WTC11 (cell line): ENCODE measurements around the gene TRIM69. TPM values are rescaled to one million over a fixed set of nuclear protein-coding genes. Genes with fewer than 3 reads are reported as not detected.

Experiments used
- ATAC-seq: fragments of 200-7000 bp; cut with Tn5 transposase; 2 replicates; pipeline ENCODE4 v1.10.0; 2021; ENCODE audit warnings: mild to moderate bottlenecking, moderate library complexity
- CTCF ChIA-PET: fragments of 300-600 bp; sonication (Branson Sonifier 250); formaldehyde crosslinking; loops from one replicate; lab custom pipeline; 2021; ENCODE audit warnings: antibody characterized with exemption; lab: Charles Lee
- POLR2A ChIA-PET: fragments of 350-600 bp; sonication (Branson Sonifier 250); formaldehyde crosslinking; loops from one replicate; lab custom pipeline; 2021; ENCODE audit warnings: antibody characterized with exemption; lab: Charles Lee
- DNase-seq: peaks from one replicate; pipeline ENCODE4 v3.0.0; 2021; ENCODE audit warnings: low spot score
- H3K27ac Mint-ChIP-seq: 2 replicates; pipeline ENCODE4 v1.8.0; 2021; ENCODE audit warnings: mixed read lengths
- H3K27me3 Mint-ChIP-seq: 2 replicates; pipeline ENCODE4 v1.8.0; 2021; ENCODE audit warnings: low read depth, mild to moderate bottlenecking, moderate library complexity, mixed read lengths
- H3K36me3 Mint-ChIP-seq: 2 replicates; pipeline ENCODE4 v1.8.0; 2021; ENCODE audit warnings: mixed read lengths
- H3K4me1 Mint-ChIP-seq: 2 replicates; pipeline ENCODE4 v1.8.0; 2022; ENCODE audit warnings: mixed read lengths
- H3K4me3 Mint-ChIP-seq: 2 replicates; pipeline ENCODE4 v1.8.0; 2021; ENCODE audit warnings: mild to moderate bottlenecking, moderate library complexity, mixed read lengths
- H3K9me3 Mint-ChIP-seq: 2 replicates; pipeline ENCODE4 v1.8.0; 2021; ENCODE audit warnings: mixed read lengths
- ATF6 ChIP-seq: sonication (generic); formaldehyde crosslinking; IDR thresholded peaks from 2 replicates; pipeline ENCODE4 v1.8.1; 2023; ENCODE audit warnings: mild to moderate bottlenecking, missing genetic modification reagents
- E2F4 ChIP-seq: sonication (generic); formaldehyde crosslinking; IDR thresholded peaks from 2 replicates; pipeline ENCODE4 v1.8.1; 2022; ENCODE audit warnings: low read depth, mild to moderate bottlenecking, moderate library complexity, missing genetic modification reagents, borderline replicate concordance
- FOXK1 ChIP-seq: sonication (generic); formaldehyde crosslinking; IDR thresholded peaks from 2 replicates; pipeline ENCODE4 v1.8.0; 2022; ENCODE audit warnings: mild to moderate bottlenecking, moderate library complexity, missing genetic modification reagents
- GRHL2 ChIP-seq: fragments of 250-450 bp; sonication (Bioruptor Pico); IDR thresholded peaks from 2 replicates; pipeline ENCODE4 v1.8.0; 2022; ENCODE audit warnings: mild to moderate bottlenecking, moderate library complexity; ENCODE audit not compliant: insufficient replicate concordance, severe bottlenecking
- HMGXB4 ChIP-seq: sonication (generic); formaldehyde crosslinking; IDR thresholded peaks from 2 replicates; pipeline ENCODE4 v1.8.1; 2023; ENCODE audit warnings: mild to moderate bottlenecking, moderate library complexity, missing genetic modification reagents
- IRF1 ChIP-seq: sonication (generic); formaldehyde crosslinking; IDR thresholded peaks from 2 replicates; pipeline ENCODE4 v1.8.0; 2023; ENCODE audit warnings: missing genetic modification reagents
- NFE2L1 ChIP-seq: sonication (generic); formaldehyde crosslinking; IDR thresholded peaks from 2 replicates; pipeline ENCODE4 v1.8.1; 2023; ENCODE audit warnings: missing genetic modification reagents
- SMAD3 ChIP-seq: sonication (generic); formaldehyde crosslinking; IDR thresholded peaks from 2 replicates; pipeline ENCODE4 v1.8.0; 2022; ENCODE audit warnings: missing genetic modification reagents, mild to moderate bottlenecking, borderline replicate concordance
- TCF7 ChIP-seq: sonication (generic); formaldehyde crosslinking; IDR thresholded peaks from 2 replicates; pipeline ENCODE4 v1.8.0; 2022; ENCODE audit warnings: mild to moderate bottlenecking, low read depth, missing genetic modification reagents, moderate library complexity
- TP53 ChIP-seq: sonication (generic); formaldehyde crosslinking; IDR thresholded peaks from 2 replicates; pipeline ENCODE4 v1.8.1; 2023; ENCODE audit warnings: mild to moderate bottlenecking, missing genetic modification reagents
- ZBTB21 ChIP-seq: sonication (generic); formaldehyde crosslinking; IDR thresholded peaks from 2 replicates; pipeline ENCODE4 v1.8.1; 2023; ENCODE audit warnings: mild to moderate bottlenecking, missing genetic modification reagents, borderline replicate concordance
- ZMAT4 ChIP-seq: fragments of 250-450 bp; sonication (Bioruptor Pico); IDR thresholded peaks from 2 replicates; pipeline ENCODE4 v1.9.0; 2021; ENCODE audit warnings: mild to moderate bottlenecking
- ZNF423 ChIP-seq: fragments of 250-450 bp; sonication (Bioruptor Pico); IDR thresholded peaks from 2 replicates; pipeline ENCODE4 v2.1.2; 2022; ENCODE audit warnings: mild to moderate bottlenecking, moderate library complexity
- ZNF671 ChIP-seq: fragments of 250-450 bp; sonication (Bioruptor Pico); IDR thresholded peaks from 2 replicates; pipeline ENCODE4 v1.8.0; 2021; ENCODE audit warnings: mild to moderate bottlenecking
- total RNA-seq: library from RNA; stranded (reverse); gene quantifications from 3 replicates; pipeline ENCODE4 v1.2.3, GENCODE V29; 2021
- TF ChIP-seq, protein P1 (sequence below): sonication (generic); formaldehyde crosslinking; IDR thresholded peaks from 2 replicates; pipeline ENCODE4 v1.8.0; 2023; ENCODE audit warnings: missing genetic modification reagents, mild to moderate bottlenecking, borderline replicate concordance
- TF ChIP-seq, protein P2 (sequence below): fragments of 200-600 bp; IDR thresholded peaks from 2 replicates; pipeline ENCODE4 v1.8.0; 2022; ENCODE audit warnings: antibody characterized with exemption
- TF ChIP-seq, protein P3 (sequence below): sonication (generic); formaldehyde crosslinking; conservative IDR thresholded peaks from 2 replicates; pipeline ENCODE4 v1.8.1; 2022; ENCODE audit warnings: mild to moderate bottlenecking, missing genetic modification reagents
- TF ChIP-seq, protein P4 (sequence below): sonication (generic); formaldehyde crosslinking; IDR thresholded peaks from 2 replicates; pipeline ENCODE4 v1.8.1; 2022; ENCODE audit warnings: mild to moderate bottlenecking, missing genetic modification reagents, moderate library complexity, borderline replicate concordance
- TF ChIP-seq, protein P5 (sequence below): sonication (generic); formaldehyde crosslinking; IDR thresholded peaks from 2 replicates; pipeline ENCODE4 v1.8.1; 2022; ENCODE audit warnings: missing genetic modification reagents, borderline replicate concordance

TRIM69 gene
- total RNA-seq, 1 experiment from 2014 or later: 10.4 TPM

DNA sequence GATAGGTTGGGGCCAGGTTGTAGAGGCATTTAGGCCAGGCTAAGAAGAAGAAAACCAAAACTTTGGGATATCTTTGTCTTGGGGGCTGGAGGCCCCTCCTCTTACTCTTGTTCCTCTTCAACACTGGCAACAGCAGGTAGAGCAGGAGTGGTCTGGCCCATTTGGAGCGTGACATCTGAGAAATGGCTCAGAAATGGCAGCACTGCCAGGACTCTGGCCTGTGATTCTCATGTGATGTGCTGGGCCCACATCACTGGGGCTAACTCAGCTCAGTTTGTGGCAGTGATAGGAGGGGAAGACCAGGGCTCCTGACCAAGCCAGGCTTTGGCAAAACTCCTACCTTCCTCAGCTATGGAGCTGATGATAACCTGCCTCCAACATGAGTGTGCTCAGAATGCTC, 43.7 kb upstream of the TRIM69 start:
- DNase-seq: no peak
- CTCF ChIA-PET: interaction anchor here (0.5 to 1.7 kb wide), 3 partner anchors 21 to 30 kb away, joined by 3 to 8 read pairs (median 6); partner anchors contain the start of gene SPG11
- H3K9me3 Mint-ChIP-seq: peaks cover 16% of the 10 kb centered on the region
- no peak overlapping the region for H3K4me3 Mint-ChIP-seq
- H3K36me3 Mint-ChIP-seq: peaks cover 1% of the 10 kb centered on the region; the same call in 1 of the 2 replicates
- H3K27me3 Mint-ChIP-seq: peaks cover 2% of the 10 kb centered on the region; the same call in 1 of the 2 replicates
- ATAC-seq: no peak
- no peak for TF ChIP-seq ZBTB21
- TF ChIP-seq GRHL2 (CRISPR knock-in tag): no peak
- TF ChIP-seq, protein P1, sequence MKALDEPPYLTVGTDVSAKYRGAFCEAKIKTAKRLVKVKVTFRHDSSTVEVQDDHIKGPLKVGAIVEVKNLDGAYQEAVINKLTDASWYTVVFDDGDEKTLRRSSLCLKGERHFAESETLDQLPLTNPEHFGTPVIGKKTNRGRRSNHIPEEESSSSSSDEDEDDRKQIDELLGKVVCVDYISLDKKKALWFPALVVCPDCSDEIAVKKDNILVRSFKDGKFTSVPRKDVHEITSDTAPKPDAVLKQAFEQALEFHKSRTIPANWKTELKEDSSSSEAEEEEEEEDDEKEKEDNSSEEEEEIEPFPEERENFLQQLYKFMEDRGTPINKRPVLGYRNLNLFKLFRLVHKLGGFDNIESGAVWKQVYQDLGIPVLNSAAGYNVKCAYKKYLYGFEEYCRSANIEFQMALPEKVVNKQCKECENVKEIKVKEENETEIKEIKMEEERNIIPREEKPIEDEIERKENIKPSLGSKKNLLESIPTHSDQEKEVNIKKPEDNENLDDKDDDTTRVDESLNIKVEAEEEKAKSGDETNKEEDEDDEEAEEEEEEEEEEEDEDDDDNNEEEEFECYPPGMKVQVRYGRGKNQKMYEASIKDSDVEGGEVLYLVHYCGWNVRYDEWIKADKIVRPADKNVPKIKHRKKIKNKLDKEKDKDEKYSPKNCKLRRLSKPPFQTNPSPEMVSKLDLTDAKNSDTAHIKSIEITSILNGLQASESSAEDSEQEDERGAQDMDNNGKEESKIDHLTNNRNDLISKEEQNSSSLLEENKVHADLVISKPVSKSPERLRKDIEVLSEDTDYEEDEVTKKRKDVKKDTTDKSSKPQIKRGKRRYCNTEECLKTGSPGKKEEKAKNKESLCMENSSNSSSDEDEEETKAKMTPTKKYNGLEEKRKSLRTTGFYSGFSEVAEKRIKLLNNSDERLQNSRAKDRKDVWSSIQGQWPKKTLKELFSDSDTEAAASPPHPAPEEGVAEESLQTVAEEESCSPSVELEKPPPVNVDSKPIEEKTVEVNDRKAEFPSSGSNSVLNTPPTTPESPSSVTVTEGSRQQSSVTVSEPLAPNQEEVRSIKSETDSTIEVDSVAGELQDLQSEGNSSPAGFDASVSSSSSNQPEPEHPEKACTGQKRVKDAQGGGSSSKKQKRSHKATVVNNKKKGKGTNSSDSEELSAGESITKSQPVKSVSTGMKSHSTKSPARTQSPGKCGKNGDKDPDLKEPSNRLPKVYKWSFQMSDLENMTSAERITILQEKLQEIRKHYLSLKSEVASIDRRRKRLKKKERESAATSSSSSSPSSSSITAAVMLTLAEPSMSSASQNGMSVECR: no peak
- TF ChIP-seq, protein P2, sequence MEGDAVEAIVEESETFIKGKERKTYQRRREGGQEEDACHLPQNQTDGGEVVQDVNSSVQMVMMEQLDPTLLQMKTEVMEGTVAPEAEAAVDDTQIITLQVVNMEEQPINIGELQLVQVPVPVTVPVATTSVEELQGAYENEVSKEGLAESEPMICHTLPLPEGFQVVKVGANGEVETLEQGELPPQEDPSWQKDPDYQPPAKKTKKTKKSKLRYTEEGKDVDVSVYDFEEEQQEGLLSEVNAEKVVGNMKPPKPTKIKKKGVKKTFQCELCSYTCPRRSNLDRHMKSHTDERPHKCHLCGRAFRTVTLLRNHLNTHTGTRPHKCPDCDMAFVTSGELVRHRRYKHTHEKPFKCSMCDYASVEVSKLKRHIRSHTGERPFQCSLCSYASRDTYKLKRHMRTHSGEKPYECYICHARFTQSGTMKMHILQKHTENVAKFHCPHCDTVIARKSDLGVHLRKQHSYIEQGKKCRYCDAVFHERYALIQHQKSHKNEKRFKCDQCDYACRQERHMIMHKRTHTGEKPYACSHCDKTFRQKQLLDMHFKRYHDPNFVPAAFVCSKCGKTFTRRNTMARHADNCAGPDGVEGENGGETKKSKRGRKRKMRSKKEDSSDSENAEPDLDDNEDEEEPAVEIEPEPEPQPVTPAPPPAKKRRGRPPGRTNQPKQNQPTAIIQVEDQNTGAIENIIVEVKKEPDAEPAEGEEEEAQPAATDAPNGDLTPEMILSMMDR: no peak
- no peak for TF ChIP-seq SMAD3 (CRISPR knock-in tag)
- TF ChIP-seq, protein P3, sequence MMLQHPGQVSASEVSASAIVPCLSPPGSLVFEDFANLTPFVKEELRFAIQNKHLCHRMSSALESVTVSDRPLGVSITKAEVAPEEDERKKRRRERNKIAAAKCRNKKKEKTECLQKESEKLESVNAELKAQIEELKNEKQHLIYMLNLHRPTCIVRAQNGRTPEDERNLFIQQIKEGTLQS: no peak
- TF ChIP-seq ATF6 (CRISPR knock-in tag): no peak
- no peak for TF ChIP-seq ZNF671 (CRISPR knock-in tag)
- TF ChIP-seq TCF7 (CRISPR knock-in tag): no peak
- TF ChIP-seq ZNF423 (CRISPR knock-in tag): no peak
- TF ChIP-seq FOXK1: no peak
- TF ChIP-seq, protein P4, sequence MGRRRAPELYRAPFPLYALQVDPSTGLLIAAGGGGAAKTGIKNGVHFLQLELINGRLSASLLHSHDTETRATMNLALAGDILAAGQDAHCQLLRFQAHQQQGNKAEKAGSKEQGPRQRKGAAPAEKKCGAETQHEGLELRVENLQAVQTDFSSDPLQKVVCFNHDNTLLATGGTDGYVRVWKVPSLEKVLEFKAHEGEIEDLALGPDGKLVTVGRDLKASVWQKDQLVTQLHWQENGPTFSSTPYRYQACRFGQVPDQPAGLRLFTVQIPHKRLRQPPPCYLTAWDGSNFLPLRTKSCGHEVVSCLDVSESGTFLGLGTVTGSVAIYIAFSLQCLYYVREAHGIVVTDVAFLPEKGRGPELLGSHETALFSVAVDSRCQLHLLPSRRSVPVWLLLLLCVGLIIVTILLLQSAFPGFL (CRISPR knock-in tag): no peak
- TF ChIP-seq, protein P5, sequence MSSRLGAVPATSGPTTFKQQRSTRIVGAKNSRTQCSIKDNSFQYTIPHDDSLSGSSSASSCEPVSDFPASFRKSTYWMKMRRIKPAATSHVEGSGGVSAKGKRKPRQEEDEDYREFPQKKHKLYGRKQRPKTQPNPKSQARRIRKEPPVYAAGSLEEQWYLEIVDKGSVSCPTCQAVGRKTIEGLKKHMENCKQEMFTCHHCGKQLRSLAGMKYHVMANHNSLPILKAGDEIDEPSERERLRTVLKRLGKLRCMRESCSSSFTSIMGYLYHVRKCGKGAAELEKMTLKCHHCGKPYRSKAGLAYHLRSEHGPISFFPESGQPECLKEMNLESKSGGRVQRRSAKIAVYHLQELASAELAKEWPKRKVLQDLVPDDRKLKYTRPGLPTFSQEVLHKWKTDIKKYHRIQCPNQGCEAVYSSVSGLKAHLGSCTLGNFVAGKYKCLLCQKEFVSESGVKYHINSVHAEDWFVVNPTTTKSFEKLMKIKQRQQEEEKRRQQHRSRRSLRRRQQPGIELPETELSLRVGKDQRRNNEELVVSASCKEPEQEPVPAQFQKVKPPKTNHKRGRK: no peak
- TF ChIP-seq TP53 (CRISPR knock-in tag): no peak
- TF ChIP-seq ZMAT4 (CRISPR knock-in tag): no peak
- TF ChIP-seq E2F4 (CRISPR knock-in tag): no peak
- TF ChIP-seq NFE2L1 (CRISPR knock-in tag): no peak
- TF ChIP-seq HMGXB4 (CRISPR knock-in tag): no peak
- TF ChIP-seq IRF1 (CRISPR knock-in tag): no peak
- H3K4me1 Mint-ChIP-seq: no peaks in the 10 kb centered on the region
- H3K27ac Mint-ChIP-seq: no peak overlapping the region
- POLR2A ChIA-PET: no interaction called here
